ENCODE results near the gene UBN2.
A peak's percentile ranks its signal among the peaks of the same experiment; 100 is the strongest.
"Not testable (repeated sequence)": the region's sequence is repeated elsewhere in the genome, so short reads cannot be mapped to it uniquely, and the experiment has no call there.

UBN2 gene

DNA sequence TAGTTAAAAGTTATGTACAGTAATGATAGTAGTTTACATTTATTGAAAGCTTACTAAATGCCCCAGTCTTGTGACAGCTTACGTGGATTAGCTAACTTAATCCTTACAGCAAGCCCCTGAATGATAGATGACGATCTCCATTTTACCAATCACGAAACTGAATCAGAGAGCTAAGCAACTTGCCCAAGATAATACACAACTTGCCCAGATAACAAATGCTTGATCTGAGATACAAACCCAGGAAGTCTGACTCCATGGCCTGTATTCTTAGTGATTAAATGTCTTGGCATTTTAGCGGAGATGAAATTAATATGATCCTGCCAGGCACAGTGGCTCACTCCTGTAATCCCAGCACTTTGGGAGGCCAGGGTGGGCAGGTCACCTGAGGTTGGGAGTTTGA is 63.2 kb downstream of the UBN2 start:
- no peak for DNase-seq (ENCODE audit: low read depth in 3 of 3, low spot score in 1 of 3)

DNA sequence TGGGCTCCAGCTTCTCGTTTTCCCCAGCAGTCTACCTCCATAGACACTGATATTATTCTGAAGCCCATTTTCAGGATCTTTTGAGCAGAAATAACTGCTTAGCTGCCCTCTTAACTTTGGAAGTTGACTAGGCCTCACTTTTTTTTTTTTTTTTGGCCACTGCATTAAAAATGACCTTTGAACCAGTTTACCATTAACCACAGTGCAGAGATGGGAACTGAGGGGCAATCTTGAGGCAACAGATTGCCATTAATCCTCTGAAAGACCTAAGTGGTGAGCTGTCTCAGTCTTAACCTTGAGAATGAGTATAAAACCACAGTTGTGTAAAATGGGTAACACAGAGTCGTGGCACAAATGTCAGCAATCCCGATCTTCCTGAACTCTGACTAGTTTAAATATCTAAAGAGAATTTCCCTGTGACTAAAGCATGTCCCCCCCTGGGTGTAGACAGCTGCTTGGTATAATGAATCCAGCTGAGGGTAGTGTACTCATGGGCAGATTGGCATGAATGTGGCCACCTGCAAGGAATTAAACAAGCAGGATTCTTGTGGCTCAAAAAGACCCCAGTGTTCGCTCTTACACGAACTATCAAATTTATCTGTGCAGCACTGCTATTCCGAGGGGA is 64.0 kb downstream of the UBN2 start:
- DNase-seq (ENCODE audit: low read depth in 3 of 3, low spot score in 1 of 3): no peak

DNA sequence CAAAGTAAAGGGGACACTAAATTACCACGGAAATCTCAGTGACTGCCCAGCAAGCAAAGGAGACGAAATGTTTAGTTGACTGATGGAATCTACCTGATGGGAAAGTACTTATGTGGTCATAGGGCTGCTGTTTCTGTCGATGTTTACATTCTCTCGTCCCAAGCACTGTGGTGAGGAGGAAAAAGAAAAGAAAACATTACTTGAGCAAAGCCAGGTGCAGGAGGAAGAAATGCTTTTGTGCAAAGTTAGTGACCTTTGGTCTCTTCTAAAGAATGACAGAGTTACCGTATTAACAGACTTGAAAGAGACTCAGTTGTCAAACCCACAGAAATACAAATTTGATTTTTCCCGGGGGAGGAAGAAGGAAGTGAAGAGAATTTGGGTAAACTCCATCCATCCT is 66.8 kb downstream of the UBN2 start:
- DNase-seq (ENCODE audit: low read depth in 3 of 3, low spot score in 1 of 3): no peak

DNA sequence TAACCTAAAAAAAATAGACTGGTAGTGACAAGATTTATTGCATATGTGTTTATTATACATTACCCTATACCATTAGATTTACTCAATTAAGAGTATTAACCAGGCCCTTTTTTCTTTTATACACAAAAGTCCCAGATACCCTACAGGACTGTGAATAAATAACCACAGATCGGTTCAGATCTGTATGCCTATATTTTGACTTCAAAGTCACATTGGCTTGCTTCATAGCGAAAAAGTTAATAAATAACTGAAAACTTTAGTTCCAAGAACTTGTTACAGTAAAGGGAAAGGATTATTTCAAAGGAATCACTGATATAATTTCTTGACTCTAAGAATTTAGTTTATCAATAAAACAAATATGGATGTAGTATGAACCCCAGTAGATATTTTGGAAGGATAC is 68.3 kb downstream of the UBN2 start:
- no peak for DNase-seq (ENCODE audit: low read depth in 3 of 3, low spot score in 1 of 3)

DNA sequence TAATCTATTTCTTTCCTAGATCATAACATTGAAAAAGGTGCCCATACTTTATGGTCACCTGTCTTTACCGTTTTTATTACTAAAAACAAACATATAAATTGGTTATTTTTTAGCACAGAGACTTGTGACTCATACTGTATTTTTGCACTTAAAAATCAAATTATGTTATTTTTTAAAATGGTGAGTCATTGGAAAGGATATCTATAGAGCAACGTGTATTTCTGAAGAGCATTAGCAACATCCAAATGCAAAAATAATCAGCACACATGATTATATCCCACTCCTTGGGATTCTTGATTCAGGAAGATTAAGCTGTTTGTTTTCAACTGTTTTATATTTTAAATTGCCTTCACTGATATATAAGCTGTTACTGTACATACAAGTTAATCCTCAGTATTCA is 69.4 kb downstream of the UBN2 start:
- no peak for DNase-seq (ENCODE audit: low read depth in 3 of 3, low spot score in 1 of 3)

DNA sequence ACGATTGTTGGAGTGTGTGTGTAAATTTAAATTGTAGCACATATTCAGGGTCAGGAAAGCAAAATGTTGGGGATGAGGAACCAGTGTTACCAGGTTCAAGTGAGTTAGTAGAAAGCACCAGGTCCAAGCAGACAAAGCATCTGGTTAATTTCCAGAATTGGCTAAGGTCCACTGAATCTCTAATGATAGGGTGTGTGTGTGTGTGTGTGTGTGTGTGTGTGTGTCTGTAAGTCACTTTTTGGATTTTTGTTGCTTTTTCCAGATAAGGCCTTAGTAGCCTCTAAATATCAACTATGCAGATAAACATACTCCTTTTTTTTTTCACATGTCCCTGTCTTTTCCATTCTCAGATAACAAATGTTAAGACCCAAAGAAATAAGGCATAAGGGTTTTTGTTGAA is 73.5 kb downstream of the UBN2 start:
- DNase-seq (ENCODE audit: low read depth in 3 of 3, low spot score in 1 of 3): no peak

DNA sequence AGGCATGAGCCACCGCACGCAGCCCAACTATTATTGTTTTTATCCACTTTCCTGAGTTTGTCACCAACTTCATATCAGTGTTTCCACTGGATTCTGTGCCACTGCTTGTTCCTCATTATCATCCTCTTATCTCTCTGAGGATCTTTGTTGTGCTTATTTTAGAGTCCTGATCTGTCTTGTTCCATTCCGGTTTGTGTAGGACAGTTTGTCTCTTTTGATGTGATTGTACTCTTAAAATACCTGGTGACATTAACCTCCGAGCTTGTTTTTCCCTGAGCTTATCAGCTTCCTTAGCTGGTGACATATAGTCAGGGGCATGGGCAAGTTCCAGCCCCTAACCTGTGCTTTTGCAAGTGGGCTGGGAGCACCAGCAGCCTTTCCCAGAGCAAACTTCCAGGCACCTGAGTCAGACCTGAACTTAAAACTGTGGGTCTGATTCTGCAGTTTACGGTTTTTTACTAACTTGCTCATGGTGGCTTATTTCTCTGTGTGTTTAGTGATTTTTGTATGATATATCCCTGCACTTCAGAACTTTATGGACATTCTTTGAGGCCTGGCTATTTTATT is 87.0 kb downstream of the UBN2 start:
- no peak for DNase-seq (ENCODE audit: low read depth in 3 of 3, low spot score in 1 of 3)

DNA sequence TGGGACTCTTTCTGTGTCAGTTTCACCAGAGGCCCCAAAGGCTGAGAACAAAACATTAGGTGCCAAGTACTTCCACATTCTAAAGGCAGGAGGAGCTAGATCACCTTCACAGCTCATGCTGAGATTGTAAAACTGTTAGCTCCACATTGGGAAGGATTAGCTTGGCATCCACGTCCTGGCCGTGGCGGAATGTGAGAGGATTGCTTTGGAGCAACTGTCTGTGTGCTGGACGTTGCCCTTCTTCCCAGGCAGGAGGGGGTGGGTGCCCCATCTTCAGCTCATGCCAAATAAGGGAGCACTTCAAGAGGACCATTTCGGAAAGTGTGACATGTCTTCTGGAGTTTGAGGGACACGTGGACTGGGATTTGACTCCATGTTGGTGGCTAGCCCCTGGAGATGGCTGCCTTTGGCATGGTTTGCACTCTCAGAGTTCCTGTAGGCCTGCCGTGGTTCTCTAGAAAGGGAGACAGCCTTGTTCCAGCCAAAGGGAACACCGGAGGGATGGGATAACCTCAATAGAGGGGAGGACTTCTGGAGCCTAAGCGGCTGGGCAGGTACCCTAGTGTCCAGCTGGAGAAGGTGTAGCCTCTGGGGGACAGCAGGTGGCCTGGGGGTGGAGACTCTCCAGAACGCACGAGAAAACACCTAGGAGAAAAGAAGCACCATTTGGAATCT is 90.2 kb downstream of the UBN2 start:
- DNase-seq (ENCODE audit: low read depth in 3 of 3, low spot score in 1 of 3): no peak

DNA sequence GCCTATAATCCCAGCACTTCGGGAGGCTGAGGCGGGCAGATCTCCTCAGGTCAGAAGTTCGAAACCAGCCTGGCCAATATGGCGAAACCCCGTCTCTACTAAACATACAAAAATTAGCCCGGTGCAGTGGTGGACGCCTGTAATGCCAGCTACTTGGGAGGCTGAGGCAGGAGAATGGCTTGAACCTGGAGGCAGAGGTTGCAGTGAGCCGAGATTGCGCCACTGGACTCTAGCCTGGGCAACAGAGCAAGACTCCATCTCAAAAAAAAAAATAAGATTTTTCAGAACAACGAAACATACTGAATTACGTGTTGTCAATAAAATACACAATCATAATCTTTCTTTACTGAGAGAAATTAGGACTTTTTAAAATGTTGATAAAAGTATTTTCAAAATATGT is 93.7 kb downstream of the UBN2 start:
- not testable (repeated sequence) for DNase-seq (ENCODE audit: low read depth in 3 of 3, low spot score in 1 of 3)

DNA sequence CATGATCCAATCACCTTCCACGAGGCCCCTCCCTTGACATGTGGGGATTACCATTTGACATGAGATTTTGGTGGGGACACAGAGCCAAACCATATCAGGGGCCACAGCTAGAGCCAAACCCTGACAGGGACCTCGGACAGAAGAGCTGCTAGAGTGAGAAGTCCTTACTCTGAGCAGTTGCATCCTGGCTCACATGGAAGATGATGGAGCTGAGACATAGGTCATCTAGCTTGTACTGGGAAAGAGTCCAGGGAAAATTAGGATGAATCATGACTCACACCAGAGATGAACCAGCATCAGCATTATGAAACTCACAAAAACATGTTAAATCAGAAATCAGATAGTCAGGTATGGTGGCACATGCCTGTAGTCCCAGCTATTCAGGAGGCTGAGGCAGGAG is 97.3 kb downstream of the UBN2 start:
- no peak for DNase-seq (ENCODE audit: low read depth in 3 of 3, low spot score in 1 of 3)

DNA sequence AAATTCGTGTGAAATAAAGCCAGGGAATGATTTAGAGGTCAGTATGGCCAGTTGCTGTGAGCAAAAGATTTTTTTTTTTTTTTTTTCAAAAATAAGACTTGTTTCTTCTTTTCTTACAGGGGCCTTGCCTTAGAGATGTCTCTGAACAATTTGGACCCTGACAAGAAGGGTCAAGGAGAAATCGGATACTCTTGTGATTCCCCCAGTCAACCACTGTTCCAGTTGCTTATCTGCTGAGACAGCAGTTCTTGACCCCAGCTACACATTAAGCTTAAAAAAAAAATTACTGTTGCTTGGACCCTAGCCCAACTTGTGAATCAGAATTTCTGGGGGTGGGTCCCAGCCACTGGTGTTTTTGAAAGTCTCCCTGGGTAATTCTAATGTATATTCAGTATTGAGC is 98.1 kb downstream of the UBN2 start:
- DNase-seq (ENCODE audit: low read depth in 3 of 3, low spot score in 1 of 3): no peak

DNA sequence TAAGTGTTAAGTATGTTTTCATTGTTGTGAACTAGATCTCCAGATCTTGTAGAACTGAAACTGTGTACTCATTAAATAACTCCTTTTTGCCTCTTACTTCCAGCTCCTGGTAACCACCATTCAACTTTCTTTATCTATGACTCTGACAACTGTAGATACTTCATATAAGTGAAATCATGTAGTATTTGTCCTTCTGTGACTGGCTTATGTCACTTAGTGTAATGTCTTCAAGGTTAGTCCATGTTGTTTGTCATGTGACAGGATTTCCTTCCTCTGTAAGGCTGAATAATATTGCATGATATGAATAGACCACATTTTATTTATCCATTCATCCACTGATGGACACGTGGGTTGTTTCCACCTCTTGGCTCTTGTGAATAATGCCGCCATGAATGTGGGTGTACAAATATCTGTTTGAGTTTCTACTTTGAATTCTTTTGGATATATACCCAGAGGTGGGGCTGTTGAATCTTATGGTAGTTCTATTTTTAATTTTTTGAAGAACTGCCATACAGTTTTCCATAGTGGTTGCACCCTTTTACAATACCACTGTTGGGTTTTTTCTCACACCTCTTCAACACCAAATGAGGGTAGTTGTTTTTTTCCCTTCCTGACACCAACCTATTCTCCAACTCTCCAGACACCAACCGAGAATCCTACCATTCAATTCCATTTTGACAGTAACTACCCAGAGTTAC is 99.4 kb downstream of the UBN2 start:
- DNase-seq (ENCODE audit: low read depth in 3 of 3, low spot score in 1 of 3): no peak

DNA sequence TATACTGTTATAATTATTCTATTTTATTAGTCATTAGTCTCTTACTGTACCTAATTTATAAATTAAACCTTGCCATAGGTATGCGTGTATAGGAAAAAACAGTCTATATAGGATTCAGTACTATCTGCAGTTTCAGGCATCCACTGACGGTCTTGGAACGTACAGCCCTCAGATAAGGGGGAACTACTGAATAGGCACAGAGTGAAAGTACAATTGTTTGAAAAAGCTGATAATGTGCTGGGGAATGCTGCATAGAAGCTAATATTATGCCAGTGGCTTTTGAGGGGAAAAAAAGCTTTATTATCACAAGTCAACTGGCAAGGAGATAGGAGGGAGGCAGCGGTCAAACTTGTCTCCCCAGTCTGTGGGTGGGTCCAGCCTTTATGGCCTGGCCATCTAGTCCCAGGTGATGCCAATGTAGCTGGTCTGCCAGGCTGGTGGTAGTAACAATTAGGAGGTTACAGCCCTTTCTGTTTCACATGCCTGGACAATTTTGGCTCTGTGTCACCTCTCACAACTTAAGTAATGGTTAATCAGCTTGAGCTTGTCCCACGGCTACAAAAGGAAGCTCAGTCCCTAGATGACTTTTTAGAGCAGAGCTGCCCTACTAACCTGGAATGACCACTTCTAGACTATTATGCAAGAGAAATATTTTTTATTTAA is 101.8 kb downstream of the UBN2 start:
- DNase-seq (ENCODE audit: low read depth in 3 of 3, low spot score in 1 of 3): no peak

DNA sequence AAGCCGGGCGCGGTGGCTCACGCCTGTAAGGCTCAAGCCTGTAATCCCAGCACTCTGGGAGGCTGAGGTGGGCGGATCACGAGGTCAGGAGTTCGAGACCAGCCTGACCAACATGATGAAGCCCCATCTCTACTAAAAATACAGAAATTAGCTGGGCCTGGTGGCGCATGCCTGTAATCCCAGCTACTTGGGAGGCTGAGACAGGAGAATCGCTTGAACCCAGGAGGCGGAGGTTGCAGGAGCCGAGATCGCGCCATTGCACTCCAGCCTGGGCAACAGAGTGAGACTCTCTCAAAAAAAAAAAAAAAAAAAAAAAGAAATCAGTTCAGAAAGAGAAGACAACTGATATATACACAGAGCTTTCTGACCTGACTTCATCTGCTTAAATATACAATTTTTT is 102.4 kb downstream of the UBN2 start:
- not testable (repeated sequence) for DNase-seq (ENCODE audit: low read depth in 3 of 3, low spot score in 1 of 3)

DNA sequence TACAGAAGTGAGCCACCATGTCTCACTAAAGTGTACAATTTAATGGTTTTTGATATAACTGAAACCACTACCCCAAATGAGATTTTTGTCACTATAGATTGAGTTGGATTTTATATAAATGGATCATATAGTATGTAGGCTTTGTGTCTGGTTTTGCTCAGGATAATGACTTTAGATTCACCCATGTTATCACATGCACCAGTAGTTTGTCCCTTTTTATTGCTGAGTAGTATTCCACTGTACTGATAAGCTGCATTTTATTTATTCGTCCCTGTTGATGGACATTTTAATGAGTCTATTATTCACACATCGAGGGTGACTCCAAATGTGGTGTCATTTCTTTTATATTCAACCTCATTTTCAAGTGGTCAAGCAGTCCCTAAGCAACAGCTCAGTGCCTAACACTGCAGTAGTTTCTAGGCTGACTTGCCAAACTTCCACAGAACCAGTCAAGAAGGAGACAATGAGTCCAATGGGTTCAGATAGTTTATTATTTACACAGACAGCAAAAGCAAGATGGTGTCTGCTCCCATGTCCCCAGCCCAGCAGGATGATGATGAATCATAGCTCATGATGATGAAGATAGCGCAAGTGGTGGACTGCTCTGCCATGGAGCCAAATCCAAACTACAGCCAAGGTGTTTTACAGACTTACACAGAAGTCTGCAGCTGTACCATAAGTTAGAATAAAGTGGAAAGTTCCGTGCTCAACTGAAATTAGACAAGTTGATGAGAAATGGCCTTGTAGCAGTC is 103.5 kb downstream of the UBN2 start:
- no peak for DNase-seq (ENCODE audit: low read depth in 3 of 3, low spot score in 1 of 3)

DNA sequence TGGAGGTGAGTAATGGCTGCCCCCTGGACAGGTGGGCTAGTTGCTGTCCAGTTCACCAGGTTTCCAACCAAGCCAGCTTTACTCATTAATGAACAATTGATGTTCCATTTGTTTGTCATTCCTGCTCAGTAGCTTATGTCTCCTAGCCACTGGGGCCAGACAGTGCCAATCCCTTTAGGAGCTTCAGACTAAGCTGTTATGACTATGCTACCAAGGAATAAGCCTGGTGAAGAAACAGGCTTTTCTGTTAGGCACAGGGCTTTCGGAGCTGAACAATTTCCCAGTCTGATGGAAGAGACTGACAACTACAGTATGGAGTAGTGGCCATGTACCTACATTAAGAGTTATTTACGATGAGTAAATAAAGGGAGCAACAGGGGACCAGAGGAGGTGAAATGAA is 108.0 kb downstream of the UBN2 start:
- DNase-seq (ENCODE audit: low read depth in 3 of 3, low spot score in 1 of 3): no peak

DNA sequence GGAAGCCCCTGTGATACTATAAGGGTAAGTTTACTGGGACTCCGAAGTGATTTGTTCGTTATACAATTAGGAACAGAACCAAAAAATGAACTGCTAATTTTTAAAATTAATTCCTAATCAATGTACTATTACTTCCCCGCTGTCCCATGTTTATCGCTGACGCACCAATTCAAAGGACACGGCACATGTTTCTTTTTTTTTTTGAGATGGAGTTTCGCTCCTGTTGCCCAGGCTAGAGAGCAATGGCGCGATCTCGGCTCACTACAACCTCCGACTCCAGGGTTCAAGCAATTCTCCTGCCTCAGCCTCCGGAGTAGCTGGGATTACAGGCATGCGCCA is 108.6 kb downstream of the UBN2 start:
- no peak for DNase-seq (ENCODE audit: low read depth in 3 of 3, low spot score in 1 of 3)

DNA sequence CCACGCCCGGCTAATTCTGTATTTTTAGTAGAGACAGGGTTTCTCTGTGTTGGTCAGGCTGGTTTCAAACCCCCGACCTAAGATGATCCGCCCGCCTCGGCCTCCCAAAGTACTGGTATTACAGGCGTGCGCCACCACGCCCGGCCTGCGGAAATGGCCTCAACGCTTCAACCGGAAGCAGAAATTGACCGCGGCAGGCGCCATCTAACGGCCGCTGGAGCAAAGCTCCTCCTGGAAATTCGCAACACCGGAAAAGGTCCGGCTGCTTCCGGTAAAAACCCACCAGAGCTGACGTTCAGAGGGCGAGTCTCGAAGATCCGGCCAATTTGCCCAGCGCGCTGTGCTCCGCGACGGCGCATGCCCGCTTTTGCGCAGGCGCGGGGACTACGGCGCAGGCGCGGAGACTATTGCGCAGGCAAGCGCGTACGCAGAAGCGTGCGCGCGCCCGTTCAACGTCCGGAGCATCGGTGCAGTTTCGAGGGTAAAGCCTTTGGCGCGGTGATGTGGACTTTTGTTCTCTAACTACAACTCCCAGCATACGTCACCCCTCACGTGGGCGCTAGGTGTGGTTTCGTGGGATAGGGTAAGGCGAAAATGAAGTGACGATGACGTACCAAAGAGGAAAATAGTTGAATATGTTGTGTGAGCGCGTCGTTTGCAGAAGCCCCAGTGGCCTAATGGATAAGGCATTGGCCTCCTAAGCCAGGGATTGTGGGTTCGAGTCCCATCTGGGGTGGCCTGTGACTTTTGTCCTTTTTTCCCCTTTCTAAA is 109.2 kb downstream of the UBN2 start:
- DNase-seq (ENCODE audit: low read depth in 3 of 3, low spot score in 1 of 3): peak; percentile 94 to 96 (median 96)

DNA sequence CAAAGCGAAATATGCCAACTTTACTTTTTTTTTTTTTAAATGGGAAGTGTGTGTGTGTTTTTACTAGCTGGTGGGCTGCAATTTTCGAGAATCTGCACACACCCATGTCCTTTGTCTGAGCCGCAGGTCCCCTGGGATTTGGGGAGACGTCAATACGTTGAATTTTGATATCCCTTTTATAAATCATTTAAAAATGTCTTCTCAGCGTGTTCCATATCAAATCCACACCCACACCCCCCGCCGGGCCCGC is 109.7 kb downstream of the UBN2 start:
- DNase-seq (ENCODE audit: low read depth in 3 of 3, low spot score in 1 of 3): peak in 1 of 3 donors; percentile 57

DNA sequence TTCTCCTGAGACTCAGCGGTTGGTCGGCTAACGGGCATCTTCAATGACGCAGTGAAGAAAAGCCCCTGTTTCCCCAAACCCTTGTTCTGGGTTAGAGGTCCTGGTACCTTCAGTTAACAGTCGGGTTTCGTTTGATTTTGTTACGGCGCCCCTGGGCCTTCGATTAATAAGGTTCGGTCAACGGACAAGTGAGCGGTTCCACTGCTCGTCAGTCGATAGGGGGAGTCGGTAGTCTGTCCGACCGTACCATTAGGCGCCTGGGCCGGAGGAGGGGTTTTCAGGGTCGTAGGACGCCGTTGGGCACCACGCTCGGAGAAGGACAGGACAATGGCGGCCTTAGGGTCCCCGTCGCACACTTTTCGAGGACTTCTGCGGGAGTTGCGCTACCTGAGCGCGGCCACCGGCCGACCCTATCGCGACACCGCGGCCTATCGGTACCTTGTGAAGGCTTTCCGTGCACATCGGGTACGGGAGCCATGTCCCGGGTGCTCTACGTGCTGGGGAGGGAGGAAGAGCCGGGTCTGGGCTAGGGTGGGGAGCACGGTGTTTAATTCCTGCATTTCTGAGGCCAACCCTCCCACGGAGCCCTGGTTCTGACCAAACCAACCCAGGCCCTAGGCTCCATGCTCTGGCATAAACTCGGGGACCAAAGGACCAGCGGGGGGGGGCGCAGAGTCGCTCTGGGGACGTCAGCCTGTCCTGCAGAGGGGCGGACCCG is 110.2 kb downstream of the UBN2 start, which contains the start of gene FMC1:
TSS of gene FMC1 (plus strand) at position 280 of the 718 bp plus-strand sequence. CDS start at position 328, 48 bp downstream.
- peak; percentile 58 to 62 (median 61) for DNase-seq (ENCODE audit: low read depth in 3 of 3, low spot score in 1 of 3)
